Stimulated activated CD8-positive, alpha-beta memory T cell treated with anti-CD3 and anti-CD28 coated beads, Interleukin-15, amount 100 ng/mL, for 1 hour (primary cell): ENCODE measurements around the gene C4BPB.
A peak's percentile ranks its signal among the peaks of the same experiment; 100 is the strongest.
"Not testable (repeated sequence)": the region's sequence is repeated elsewhere in the genome, so short reads cannot be mapped to it uniquely, and the experiment has no call there.

Experiments used
- DNase-seq: peaks from one replicate; pipeline ENCODE4 v3.0.0-alpha.2; 2020; ENCODE audit warnings: low read depth

Gene C4BPB

DNA sequence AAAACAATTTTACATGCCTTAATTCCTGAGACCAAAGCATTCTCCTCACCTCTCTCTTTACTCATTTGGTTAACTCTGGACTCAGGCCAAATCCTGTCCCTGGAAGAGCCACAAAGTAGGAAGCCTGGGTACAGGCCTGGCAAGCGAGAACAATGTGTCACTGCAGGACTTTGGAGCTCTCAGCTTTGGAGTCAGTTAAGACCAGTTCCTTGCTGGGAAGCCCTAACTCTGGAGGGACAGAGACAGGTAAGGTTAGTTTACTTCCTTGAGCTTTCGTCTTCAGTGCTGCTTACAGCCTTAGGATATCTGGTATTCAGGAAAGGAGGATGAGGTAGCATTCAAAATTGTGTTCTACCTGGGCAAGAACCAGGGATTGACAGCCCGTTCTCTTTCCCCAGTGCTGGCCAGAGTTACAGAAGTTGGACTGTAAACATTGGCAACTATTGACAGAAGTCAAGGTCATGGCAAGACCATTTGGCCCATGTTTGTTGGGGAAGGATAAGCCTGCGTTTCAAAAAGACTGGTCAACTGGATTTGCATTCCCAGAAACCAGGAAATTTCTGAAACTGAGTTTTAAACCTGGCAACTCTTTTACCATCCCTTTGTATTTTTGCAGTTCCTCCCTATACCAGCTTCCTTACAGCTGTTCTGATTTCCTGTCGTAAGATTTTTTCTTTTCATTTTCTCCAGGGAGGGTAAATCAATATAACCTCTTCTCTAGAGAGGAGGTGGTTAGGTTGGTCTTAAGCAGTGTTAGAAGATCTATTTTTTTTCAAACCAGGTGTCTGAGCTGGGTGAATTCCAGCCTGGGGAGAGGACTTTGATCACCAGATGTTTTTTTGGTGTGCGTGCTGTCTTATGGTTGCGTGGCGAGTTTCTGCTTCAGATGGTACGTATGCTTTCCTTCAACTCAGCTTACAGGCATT lies at the start of gene C4BPB:
Gene C4BPB (plus strand): TSS at position 160 of the 926 bp plus-strand sequence. CDS start 672 bp downstream, at position 832.
- no peak for DNase-seq

GRCh38 chr1:207039380-207040180 lies 49.1 kb upstream of the C4BPB start:
- DNase-seq, result no peak

GRCh38 chr1:207040181-207040533 lies 48.5 kb upstream of the C4BPB start:
- no peak for DNase-seq

GRCh38 chr1:207041397-207041796 lies 47.3 kb upstream of the C4BPB start:
- not testable (repeated sequence) for DNase-seq

- no peak for DNase-seq
Measured at GRCh38 chr1:207045453-207045852, 43.2 kb upstream of the C4BPB start.

DNA sequence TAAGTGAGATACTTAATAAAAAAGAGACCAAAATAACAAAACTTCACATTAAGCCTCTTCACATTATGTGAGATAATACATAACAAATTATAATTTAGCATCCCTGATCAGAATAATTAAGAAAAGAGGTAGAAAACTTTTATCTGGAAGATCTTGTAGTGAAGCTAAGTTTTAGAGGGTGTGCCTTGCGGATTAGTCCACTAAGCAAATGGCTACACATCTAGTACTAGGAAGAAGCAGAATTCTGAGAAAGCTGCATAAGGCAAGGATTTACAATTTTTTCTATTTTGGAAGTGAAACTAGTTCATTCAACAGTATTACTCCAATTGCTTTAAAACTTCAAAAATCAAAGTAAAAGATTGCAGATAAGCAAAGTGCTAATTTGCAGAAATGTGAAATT lies 41.2 kb upstream of the C4BPB start:
- no peak for DNase-seq

DNA sequence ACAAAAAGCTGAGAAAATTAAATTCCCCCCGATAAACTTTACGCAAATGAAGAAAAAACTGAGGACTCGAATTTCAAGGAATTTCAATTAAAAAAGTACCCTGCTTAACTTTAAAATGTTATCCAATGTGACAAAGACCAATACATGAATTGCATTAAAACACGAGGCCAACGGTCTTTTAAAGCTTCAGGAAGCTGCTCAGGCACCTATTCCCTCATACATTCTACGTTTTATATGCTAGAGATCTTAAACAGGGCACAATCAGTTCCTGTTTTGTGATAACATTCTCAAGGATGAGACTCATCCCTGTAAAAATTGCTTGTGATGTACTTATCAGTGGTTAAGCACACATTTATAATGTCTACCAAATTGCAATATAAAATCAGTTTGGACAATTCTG lies 40.6 kb upstream of the C4BPB start:
- no peak for DNase-seq

DNA sequence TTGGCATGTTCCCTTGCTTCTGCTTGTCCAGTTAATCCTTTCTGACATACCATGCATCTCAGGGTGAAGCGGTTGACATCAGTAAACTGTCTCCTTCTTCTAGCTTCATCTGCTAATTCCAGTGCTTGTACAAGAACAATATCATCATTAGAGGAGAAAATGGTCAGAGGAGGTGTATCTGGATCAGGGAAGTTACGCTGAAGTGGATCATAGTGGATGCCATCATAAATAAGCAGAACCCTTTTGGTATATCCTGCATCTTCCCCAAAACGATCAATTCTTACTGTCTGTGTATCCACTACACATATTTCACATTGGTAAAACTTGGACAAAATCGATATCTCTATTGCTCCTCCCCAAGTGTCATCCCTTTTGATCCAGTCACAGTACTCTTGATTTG lies 39.6 kb upstream of the C4BPB start:
- DNase-seq, result no peak

DNA sequence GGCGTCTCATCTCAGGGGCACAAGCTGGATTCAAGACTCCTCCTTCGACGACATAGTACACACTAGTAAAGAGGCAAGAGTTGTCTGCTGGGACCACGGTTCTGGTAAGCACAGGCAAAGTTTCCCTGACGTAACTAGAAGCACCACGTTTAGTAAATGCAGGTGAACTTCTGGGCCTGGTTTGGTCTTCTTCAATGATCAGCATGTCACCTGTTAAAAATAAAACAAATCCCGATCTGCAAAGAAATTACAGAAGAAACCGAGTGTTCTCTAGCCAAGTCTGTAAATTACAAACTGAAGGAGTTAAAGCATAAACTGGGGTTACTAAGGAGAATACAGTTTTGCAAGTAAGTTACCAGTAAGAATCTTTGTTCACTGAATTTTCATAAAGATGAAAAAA lies 39.1 kb upstream of the C4BPB start:
- DNase-seq, result no peak

GRCh38 chr1:207049974-207050391 lies 38.7 kb upstream of the C4BPB start:
- peak; percentile 32 for DNase-seq

DNA sequence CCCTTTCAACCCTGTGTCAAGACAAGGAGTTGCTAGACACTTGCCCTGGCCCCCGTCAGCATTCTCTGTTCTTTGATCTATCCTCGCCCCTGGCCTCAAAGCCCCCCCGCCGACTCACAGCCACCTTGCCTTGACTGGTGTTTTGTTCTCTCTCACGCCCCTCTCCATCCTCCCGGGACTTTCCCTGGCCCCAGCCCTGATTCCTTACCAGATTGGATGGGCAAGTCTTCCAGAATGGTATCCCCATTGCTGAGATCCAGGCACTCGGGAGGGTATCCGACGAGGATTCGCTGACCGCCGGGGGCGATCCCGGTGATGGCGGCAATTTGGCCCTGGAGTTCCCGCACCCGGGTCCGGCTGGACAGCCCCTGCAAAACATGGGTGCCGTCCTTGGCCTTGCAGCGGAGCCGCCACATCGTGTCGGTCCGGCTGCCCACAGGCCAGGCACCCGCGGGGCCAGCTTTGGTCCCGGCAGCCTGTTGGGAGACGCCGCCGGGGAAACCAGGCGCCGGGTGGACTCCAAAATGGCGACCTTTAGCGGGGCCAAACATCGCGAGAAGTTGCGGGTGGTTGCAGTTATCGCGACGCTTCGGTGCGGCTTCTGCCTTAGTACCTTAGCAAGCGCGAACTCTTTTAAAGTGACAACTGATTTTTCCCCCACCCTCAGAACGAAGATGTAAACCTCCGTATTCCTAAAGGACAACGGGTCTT lies 38.0 kb upstream of the C4BPB start:
- DNase-seq, result peak; percentile 82

GRCh38 chr1:207051191-207051943 lies 37.3 kb upstream of the C4BPB start, which contains the start of gene YOD1:
Gene YOD1 (minus strand): TSS chr1:207051208. CDS start chr1:207051030, 178 bp downstream.
- no peak for DNase-seq

- peak; percentile 86 for DNase-seq
Measured at GRCh38 chr1:207052911-207053769, 35.5 kb upstream of the C4BPB start, which contains the start of gene PFKFB2. Gene PFKFB2 (plus strand): TSS chr1:207053275. CDS start chr1:207054718, 1,443 bp downstream.

DNA sequence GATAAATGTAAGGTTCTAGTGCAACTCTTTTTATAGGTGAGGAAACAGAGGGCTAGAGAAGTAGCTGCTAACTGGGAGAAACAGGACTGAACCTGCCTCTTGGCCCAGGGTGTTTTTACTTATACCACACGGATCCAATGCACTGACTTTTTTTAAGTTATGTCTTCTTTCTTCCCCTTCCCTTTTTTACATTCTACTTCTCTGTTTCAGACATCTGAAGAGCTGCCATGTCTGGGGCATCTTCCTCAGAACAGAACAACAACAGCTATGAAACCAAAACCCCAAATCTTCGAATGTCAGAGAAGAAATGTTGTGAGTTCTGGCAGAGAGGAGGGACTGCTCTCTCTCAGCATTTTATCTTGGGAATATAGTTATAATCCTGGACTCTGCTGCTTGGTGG lies 34.2 kb upstream of the C4BPB start:
- no peak for DNase-seq

- DNase-seq, result no peak
Measured at GRCh38 chr1:207055386-207056001, 33.2 kb upstream of the C4BPB start.

DNA sequence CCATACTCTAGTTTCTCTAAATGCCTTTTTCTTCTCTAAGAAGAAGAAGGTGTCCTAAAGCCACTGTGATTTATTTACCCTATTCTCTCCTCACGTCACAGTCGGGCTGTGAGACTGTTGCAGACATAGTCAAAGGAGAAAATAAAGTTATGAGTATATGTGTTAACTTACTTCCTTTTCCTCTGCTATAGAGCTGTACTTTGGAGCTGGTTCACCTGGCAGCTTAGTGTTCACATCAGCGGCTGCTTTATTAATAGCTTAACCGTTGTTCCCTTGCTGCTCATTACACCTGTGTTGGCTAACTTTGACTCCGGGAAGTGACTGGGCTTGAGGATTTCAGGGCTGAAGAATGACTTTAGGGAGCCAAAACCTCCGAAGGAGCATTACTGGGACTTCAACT lies 32.0 kb upstream of the C4BPB start:
- no peak for DNase-seq

DNA sequence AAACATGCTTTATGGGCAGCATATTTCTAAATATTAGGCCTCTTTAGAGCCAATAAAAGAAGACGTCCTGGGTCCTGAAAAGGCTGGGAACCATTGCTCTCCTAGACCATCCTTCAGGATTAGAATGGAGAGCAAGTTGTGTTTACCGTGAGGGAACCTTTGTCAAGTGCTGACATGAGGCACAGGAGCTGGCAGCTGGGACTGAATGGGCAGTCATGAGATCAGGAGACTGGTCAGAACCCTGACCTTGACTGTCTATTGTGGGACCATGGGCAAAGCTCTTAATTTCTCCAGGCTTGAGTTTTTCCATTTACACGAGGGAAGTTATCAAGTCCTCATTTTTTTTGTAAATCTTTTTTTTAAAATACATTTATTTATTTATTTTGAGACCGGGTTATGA lies 30.4 kb upstream of the C4BPB start:
- no peak for DNase-seq

- DNase-seq, result no peak
Measured at GRCh38 chr1:207058878-207059867, 29.5 kb upstream of the C4BPB start.

GRCh38 chr1:207059881-207060280 lies 28.8 kb upstream of the C4BPB start:
- no peak for DNase-seq
